Panc1 (cell line): ENCODE results near the gene MEGF8. TPM values are rescaled to one million over a fixed set of nuclear protein-coding genes. Genes with fewer than 3 reads are reported as not detected.

Source experiments
- ATAC-seq: fragments of 200-7000 bp; cut with Tn5 transposase; 2 replicates; pipeline ENCODE4 v1.9.1; 2020; ENCODE audit warnings: mild to moderate bottlenecking, moderate library complexity
- BruUV-seq: library from RNA; stranded (reverse); fragments of 400-500 nt; replicated peaks from 2 replicates; lab custom pipeline; 2021; lab: Mats Ljungman, UMichigan
- CTCF ChIA-PET: fragments of 300-600 bp; sonication (Branson Sonifier 250); formaldehyde crosslinking; loops from one replicate; lab custom pipeline; 2022; ENCODE audit warnings: antibody characterized with exemption; lab: Charles Lee
- POLR2A ChIA-PET: fragments of 300-600 bp; sonication (Branson Sonifier 250); formaldehyde crosslinking; loops from one replicate; lab custom pipeline; 2022; ENCODE audit warnings: antibody characterized with exemption; lab: Charles Lee
- DNase-seq: peaks from one replicate; pipeline ENCODE4 v3.0.0-alpha.2; 2010; ENCODE audit warnings: low read depth, low spot score
- H3K27ac ChIP-seq: 2 replicates; pipeline ENCODE4 v1.5.1; 2011; ENCODE audit warnings: mild to moderate bottlenecking, low read length, inconsistent platforms
- H3K27me3 ChIP-seq: fragments of 200-500 bp; sonication (Bioruptor generic); 2 replicates; pipeline ENCODE4 v1.6.0; 2014; ENCODE audit warnings: low read length, inconsistent platforms; ENCODE audit not compliant: control insufficient read depth, insufficient read depth
- H3K36me3 ChIP-seq: fragments of 200-500 bp; sonication (Bioruptor generic); 2 replicates; pipeline ENCODE4 v1.5.1; 2014; ENCODE audit warnings: inconsistent platforms, mild to moderate bottlenecking, low read length, moderate library complexity; ENCODE audit not compliant: control insufficient read depth, insufficient read depth
- H3K4me1 ChIP-seq: 2 replicates; pipeline ENCODE4 v1.5.1; 2011; ENCODE audit warnings: inconsistent platforms, mild to moderate bottlenecking, low read length, moderate library complexity; ENCODE audit not compliant: control insufficient read depth, insufficient read depth
- H3K4me3 ChIP-seq, 2 experiments: 2 replicates each; pipeline ENCODE4 v1.5.1; 2011 to 2012; ENCODE audit warnings: low read depth in 2 of 2, low read length in 2 of 2, mild to moderate bottlenecking in 2 of 2, inconsistent platforms in 1 of 2, moderate library complexity in 1 of 2
- H3K9me3 ChIP-seq: fragments of 200-500 bp; sonication (Bioruptor generic); 2 replicates; pipeline ENCODE4 v1.5.1; 2014; ENCODE audit warnings: low read depth, mild to moderate bottlenecking, inconsistent platforms, low read length, moderate library complexity; ENCODE audit not compliant: control insufficient read depth, insufficient read depth
- CTCF ChIP-seq: fragments of 450-650 bp; IDR thresholded peaks from 2 replicates; pipeline ENCODE4 v1.5.1; 2017; ENCODE audit warnings: mild to moderate bottlenecking
- POLR2AphosphoS5 ChIP-seq: IDR thresholded peaks from 2 replicates; pipeline ENCODE4 v1.6.1; 2012; ENCODE audit warnings: mild to moderate bottlenecking, low read depth, low read length, moderate library complexity
- REST ChIP-seq, 2 experiments: IDR thresholded peaks; 2 replicates each; pipeline ENCODE4 v1.6.1; 2011 to 2012; ENCODE audit warnings: low read depth in 2 of 2, control low read depth in 1 of 2, low read length in 1 of 2, mild to moderate bottlenecking in 1 of 2, moderate library complexity in 1 of 2; ENCODE audit not compliant: insufficient read depth in 1 of 2
- SIN3A ChIP-seq: IDR thresholded peaks from 2 replicates; pipeline ENCODE4 v1.6.1; 2012; ENCODE audit warnings: low read depth, mild to moderate bottlenecking, low read length, moderate library complexity, borderline replicate concordance; ENCODE audit not compliant: insufficient read depth
- TCF7L2 ChIP-seq: IDR thresholded peaks from 2 replicates; pipeline ENCODE4 v1.6.1; 2011; ENCODE audit warnings: mild to moderate bottlenecking, low read depth, low read length, inconsistent platforms
- in situ Hi-C: cut with HindIII; loops from 2 replicates; pipeline ENCODE4 v1.10.0; 2016; ENCODE audit warnings: low sequenced_read_pairs, low pct_unique_long_range_greater_than_20kb
- intact Hi-C: fragments of 100-400 bp; cut with micrococcal nuclease; formaldehyde crosslinking; loops from one replicate; pipeline ENCODE4 v1.10.0; 2022; ENCODE audit not compliant: unreplicated experiment
- total RNA-seq: library from RNA; stranded (reverse); gene quantifications from one replicate; pipeline ENCODE4 v1.2.1, GENCODE V29; 2021; ENCODE audit not compliant: unreplicated experiment

MEGF8 gene
- total RNA-seq, 1 experiment from 2014 or later, result 14.2 TPM

- BruUV-seq, result no TSS peak
- no peak for TF ChIP-seq SIN3A
- TF ChIP-seq REST (IDR thresholded peaks at IDR 0.05; ENCODE audit: insufficient read depth in 1 of 2, low read depth in 2 of 2, low read length in 1 of 2), result no peak
- no peak for TF ChIP-seq CTCF
- no peak for TF ChIP-seq POLR2AphosphoS5
- no peak for TF ChIP-seq TCF7L2
- Histone ChIP-seq H3K4me3 (peak overlapping the region in 1 of 2 experiments; percentile 37; a peak in 2 of 4 replicates), H3K9me3 (no peaks in the 10 kb centered on the region), H3K27ac (no peak overlapping the region), H3K4me1 (peaks cover 36% of the 10 kb centered on the region), H3K36me3 (no peaks in the 10 kb centered on the region; the same call in 1 of the 2 replicates), H3K27me3 (no peaks in the 10 kb centered on the region)
- peak; percentile 22 for ATAC-seq
- ChIA-PET POLR2A (no interaction called here), CTCF (no interaction called here)
- DNase-seq, result no peak
- in situ Hi-C loops (no loop called here), intact Hi-C loops (loop anchor here (5.0 kb wide), 1 partner anchor 37 kb away; no protein-coding TSS in a partner anchor)
These were observed 41.4 kb upstream of the MEGF8 start for GRCh38 chr19:42284066-42284501.

- intact Hi-C loops (loop anchor here (5.0 kb wide), 1 partner anchor 37 kb away; no protein-coding TSS in a partner anchor), in situ Hi-C loops (no loop called here)
- ChIA-PET POLR2A (no interaction called here), CTCF (no interaction called here)
- Histone ChIP-seq H3K4me3 (peak overlapping the region; percentile 57 to 66), H3K27me3 (no peaks in the 10 kb centered on the region), H3K9me3 (no peaks in the 10 kb centered on the region), H3K4me1 (peaks cover 34% of the 10 kb centered on the region), H3K36me3 (no peaks in the 10 kb centered on the region; the same call in 1 of the 2 replicates), H3K27ac (peak overlapping the region; percentile 82)
- TF ChIP-seq POLR2AphosphoS5 (no peak), REST (IDR thresholded peaks at IDR 0.05; ENCODE audit: insufficient read depth in 1 of 2, low read depth in 2 of 2, low read length in 1 of 2) (no peak), CTCF (no peak), TCF7L2 (no peak), SIN3A (no peak)
- DNase-seq (no peak), ATAC-seq (no peak)
- no TSS peak for BruUV-seq
These were observed 40.7 kb upstream of the MEGF8 start for GRCh38 chr19:42284591-42285341.
